A673 (cell line): ENCODE results near the gene AMDHD2.

Source experiments
- EZH2 ChIP-seq: fragments of 200-600 bp; sonication (generic); IDR thresholded peaks from 2 replicates; pipeline ENCODE4 v1.6.1; 2017; ENCODE audit warnings: borderline replicate concordance, low read depth, mild to moderate bottlenecking, mixed read lengths, antibody characterized with exemption, low read length; ENCODE audit not compliant: poor library complexity, severe bottlenecking
- TF ChIP-seq, protein P1 (sequence below): fragments of 300-800, 200-600 bp; sonication (generic); conservative IDR thresholded peaks from 2 replicates; pipeline ENCODE4 v1.5.1; 2017; ENCODE audit warnings: low read depth, mild to moderate bottlenecking, antibody characterized with exemption, low read length, moderate library complexity, mixed read lengths

DNA sequence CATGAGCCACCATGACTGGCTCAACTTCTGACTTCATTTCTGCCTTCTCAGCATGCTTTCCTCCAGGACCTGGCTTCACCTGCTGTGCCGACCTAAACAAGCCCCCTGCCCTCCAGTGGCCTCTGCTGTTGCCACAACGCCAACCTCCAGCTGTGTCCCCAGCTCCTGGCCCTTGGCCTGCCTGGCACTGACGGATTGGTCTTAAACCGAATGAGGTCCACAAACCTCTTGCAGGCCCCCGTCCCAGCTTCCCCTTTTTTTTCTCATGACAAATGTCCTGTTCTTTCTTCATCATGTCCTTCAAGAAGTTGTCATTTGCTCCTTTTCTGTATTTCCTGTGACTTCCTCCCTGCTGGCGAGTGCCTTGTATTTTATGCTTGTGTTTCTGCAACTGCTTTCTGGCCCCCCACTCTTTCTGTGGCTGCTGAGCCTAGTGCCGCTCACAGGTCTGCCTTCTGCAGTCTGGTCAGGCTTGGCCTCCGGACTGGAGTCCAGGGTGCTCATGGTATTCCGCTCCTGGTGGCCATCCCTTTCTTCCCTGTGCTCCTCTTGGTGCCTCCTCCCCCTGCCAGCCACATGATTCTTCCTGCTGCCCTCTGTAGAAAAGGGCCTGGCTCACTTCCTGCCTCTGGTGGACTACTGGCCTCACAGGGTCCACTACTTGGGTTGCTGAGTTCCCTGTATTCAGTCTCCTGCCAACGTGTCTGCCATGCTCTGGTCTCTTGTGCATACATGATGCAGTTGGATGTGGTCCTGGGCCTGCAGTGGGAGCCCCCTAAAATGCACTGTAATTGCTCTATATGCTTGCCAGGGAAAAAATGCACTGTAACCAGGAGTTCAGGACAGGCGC, 3.6 kb upstream of the AMDHD2 start:
- TF ChIP-seq, protein P1, sequence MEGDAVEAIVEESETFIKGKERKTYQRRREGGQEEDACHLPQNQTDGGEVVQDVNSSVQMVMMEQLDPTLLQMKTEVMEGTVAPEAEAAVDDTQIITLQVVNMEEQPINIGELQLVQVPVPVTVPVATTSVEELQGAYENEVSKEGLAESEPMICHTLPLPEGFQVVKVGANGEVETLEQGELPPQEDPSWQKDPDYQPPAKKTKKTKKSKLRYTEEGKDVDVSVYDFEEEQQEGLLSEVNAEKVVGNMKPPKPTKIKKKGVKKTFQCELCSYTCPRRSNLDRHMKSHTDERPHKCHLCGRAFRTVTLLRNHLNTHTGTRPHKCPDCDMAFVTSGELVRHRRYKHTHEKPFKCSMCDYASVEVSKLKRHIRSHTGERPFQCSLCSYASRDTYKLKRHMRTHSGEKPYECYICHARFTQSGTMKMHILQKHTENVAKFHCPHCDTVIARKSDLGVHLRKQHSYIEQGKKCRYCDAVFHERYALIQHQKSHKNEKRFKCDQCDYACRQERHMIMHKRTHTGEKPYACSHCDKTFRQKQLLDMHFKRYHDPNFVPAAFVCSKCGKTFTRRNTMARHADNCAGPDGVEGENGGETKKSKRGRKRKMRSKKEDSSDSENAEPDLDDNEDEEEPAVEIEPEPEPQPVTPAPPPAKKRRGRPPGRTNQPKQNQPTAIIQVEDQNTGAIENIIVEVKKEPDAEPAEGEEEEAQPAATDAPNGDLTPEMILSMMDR, result no peak
- no peak for TF ChIP-seq EZH2
